Trophoblast cell (in vitro differentiated cells and primary cell): ENCODE results near the gene EPHB1.
A peak's percentile ranks its signal among the peaks of the same experiment; 100 is the strongest.

Source experiments
- DNase-seq, 2 donors: peaks; one replicate each; pipeline ENCODE4 v3.0.0-alpha.2; 2016
- H2AFZ ChIP-seq: 2 replicates; pipeline ENCODE4 v1.6.1; 2013; ENCODE audit warnings: low read length, moderate library complexity, mild to moderate bottlenecking; ENCODE audit not compliant: insufficient read depth, poor library complexity
- H2AK5ac ChIP-seq: 2 replicates; pipeline ENCODE4 v1.6.1; 2013; ENCODE audit warnings: mild to moderate bottlenecking, low read length
- H2BK120ac ChIP-seq: 2 replicates; pipeline ENCODE4 v1.6.1; 2013; ENCODE audit warnings: low read length, mild to moderate bottlenecking, moderate library complexity; ENCODE audit not compliant: insufficient read depth, poor library complexity
- H2BK12ac ChIP-seq: 2 replicates; pipeline ENCODE4 v1.6.1; 2013; ENCODE audit warnings: mild to moderate bottlenecking, low read length, moderate library complexity
- H2BK5ac ChIP-seq: 2 replicates; pipeline ENCODE4 v1.6.1; 2013; ENCODE audit warnings: low read length, low read depth, moderate library complexity, mild to moderate bottlenecking; ENCODE audit not compliant: poor library complexity
- H3K14ac ChIP-seq: 2 replicates; pipeline ENCODE4 v1.6.1; 2013; ENCODE audit warnings: mild to moderate bottlenecking, low read length
- H3K18ac ChIP-seq: 2 replicates; pipeline ENCODE4 v1.6.1; 2013; ENCODE audit warnings: mild to moderate bottlenecking, low read length
- H3K23ac ChIP-seq: 2 replicates; pipeline ENCODE4 v1.6.1; 2013; ENCODE audit warnings: low read length
- H3K27ac ChIP-seq: 2 replicates; pipeline ENCODE4 v1.5.1; 2013; ENCODE audit warnings: low read depth, mild to moderate bottlenecking, inconsistent platforms, low read length, moderate library complexity
- H3K27me3 ChIP-seq: 2 replicates; pipeline ENCODE4 v1.6.1; 2013; ENCODE audit warnings: inconsistent platforms, mild to moderate bottlenecking, low read length, moderate library complexity; ENCODE audit not compliant: insufficient read depth
- H3K36me3 ChIP-seq, 2 experiments: 1 replicate in 1 of 2; 2 replicates in 1 of 2; pipeline ENCODE4 v1.6.1; 2013; ENCODE audit warnings: low read length in 2 of 2, mild to moderate bottlenecking in 2 of 2, moderate library complexity in 1 of 2; ENCODE audit not compliant: insufficient read depth in 2 of 2, control insufficient read depth in 1 of 2
- H3K4ac ChIP-seq: 2 replicates; pipeline ENCODE4 v1.6.1; 2013; ENCODE audit warnings: low read depth, mild to moderate bottlenecking, low read length, moderate library complexity
- H3K4me1 ChIP-seq, 2 experiments: 1 replicate in 1 of 2; 2 replicates in 1 of 2; pipeline ENCODE4 v1.6.1; 2013; ENCODE audit warnings: low read length in 2 of 2, mild to moderate bottlenecking in 2 of 2, moderate library complexity in 1 of 2; ENCODE audit not compliant: insufficient read depth in 2 of 2, control insufficient read depth in 1 of 2
- H3K4me2 ChIP-seq: 2 replicates; pipeline ENCODE4 v1.6.1; 2013; ENCODE audit warnings: inconsistent platforms, mild to moderate bottlenecking, low read length, moderate library complexity
- H3K4me3 ChIP-seq: 2 replicates; pipeline ENCODE4 v1.5.1; 2013; ENCODE audit warnings: mild to moderate bottlenecking, low read depth, low read length, inconsistent platforms
- H3K79me1 ChIP-seq: one replicate; pipeline ENCODE4 v1.6.1; 2013; ENCODE audit warnings: low read length
- H3K79me2 ChIP-seq: 2 replicates; pipeline ENCODE4 v1.6.1; 2013; ENCODE audit warnings: low read length, mild to moderate bottlenecking; ENCODE audit not compliant: control insufficient read depth, insufficient read depth, poor library complexity
- H3K9ac ChIP-seq: 2 replicates; pipeline ENCODE4 v1.6.1; 2013; ENCODE audit warnings: mild to moderate bottlenecking, low read length
- H3K9me3 ChIP-seq: 2 replicates; pipeline ENCODE4 v1.6.1; 2013; ENCODE audit warnings: low read depth, mild to moderate bottlenecking, control low read depth, inconsistent platforms, low read length; ENCODE audit not compliant: insufficient read depth
- H4K12ac ChIP-seq: 2 replicates; pipeline ENCODE4 v1.6.1; 2013; ENCODE audit warnings: low read depth, mild to moderate bottlenecking, low read length, moderate library complexity
- H4K8ac ChIP-seq: 2 replicates; pipeline ENCODE4 v1.6.1; 2013; ENCODE audit warnings: low read depth, mild to moderate bottlenecking, low read length, moderate library complexity
- H4K91ac ChIP-seq: one replicate; pipeline ENCODE4 v1.6.1; 2013; ENCODE audit warnings: low read depth, mild to moderate bottlenecking, low read length, moderate library complexity
- WGBS: extraction: QIAGEN DNeasy Blood & Tissue Kit; methylation state at CpG from one replicate; pipeline ENCODE4 v1.1.7; 2013; ENCODE audit warnings: missing lambda C conversion rate; ENCODE audit not compliant: insufficient read length, insufficient coverage; ENCODE audit errors: extremely low coverage; 5-methylcytosine and 5-hydroxymethylcytosine counted together

EPHB1 gene

DNA sequence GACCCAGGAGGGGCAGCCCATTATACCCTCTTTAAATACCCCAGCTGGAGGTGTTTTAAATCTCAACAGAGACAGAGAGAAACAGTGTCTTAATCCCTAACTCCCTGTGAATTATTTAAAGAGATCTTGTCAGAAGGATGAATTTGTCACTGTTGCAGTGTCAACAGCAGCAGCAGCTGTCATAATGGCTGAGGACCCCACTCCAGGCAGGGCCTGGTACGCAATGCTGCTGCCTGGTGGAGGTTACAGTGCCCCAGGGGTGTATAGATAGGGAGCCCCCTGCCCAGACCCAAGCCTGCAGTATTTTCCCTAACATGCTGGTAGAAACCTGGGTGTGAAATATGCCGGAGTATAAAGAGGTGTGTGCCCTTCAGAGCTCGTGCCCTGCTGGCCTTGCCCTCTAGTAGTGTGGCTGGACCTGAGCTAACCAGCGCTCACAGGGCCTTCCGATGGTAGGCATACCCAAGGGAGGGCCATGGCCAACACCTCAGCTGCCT, 143.0 kb downstream of the EPHB1 start:
- H2BK5ac ChIP-seq: no peak overlapping the region
- H2AK5ac ChIP-seq: no peak overlapping the region
- no peaks in the 10 kb centered on the region for H3K79me2 ChIP-seq
- H2BK12ac ChIP-seq: no peak overlapping the region
- H3K4me2 ChIP-seq: no peak overlapping the region
- no peak overlapping the region for H3K9ac ChIP-seq
- no peaks in the 10 kb centered on the region for H3K4me1 ChIP-seq
- no peak overlapping the region for H3K4ac ChIP-seq
- no peak overlapping the region for H4K12ac ChIP-seq
- no peak overlapping the region for H3K4me3 ChIP-seq
- H2BK120ac ChIP-seq: no peak overlapping the region
- H3K14ac ChIP-seq: no peak overlapping the region
- no peaks in the 10 kb centered on the region for H3K27me3 ChIP-seq
- DNase-seq: no peak
- H3K18ac ChIP-seq: no peak overlapping the region
- H4K8ac ChIP-seq: no peak overlapping the region
- no peak overlapping the region for H2AFZ ChIP-seq
- H3K9me3 ChIP-seq: peaks cover 1% of the 10 kb centered on the region
- no CpG with 5 or more reads among the region's 5 CpGs for WGBS
- H3K79me1 ChIP-seq: no peaks in the 10 kb centered on the region
- H3K27ac ChIP-seq: no peak overlapping the region
- H4K91ac ChIP-seq: no peak overlapping the region
- peak overlapping the region; percentile 47 for H3K23ac ChIP-seq
- no peaks in the 10 kb centered on the region for H3K36me3 ChIP-seq

DNA sequence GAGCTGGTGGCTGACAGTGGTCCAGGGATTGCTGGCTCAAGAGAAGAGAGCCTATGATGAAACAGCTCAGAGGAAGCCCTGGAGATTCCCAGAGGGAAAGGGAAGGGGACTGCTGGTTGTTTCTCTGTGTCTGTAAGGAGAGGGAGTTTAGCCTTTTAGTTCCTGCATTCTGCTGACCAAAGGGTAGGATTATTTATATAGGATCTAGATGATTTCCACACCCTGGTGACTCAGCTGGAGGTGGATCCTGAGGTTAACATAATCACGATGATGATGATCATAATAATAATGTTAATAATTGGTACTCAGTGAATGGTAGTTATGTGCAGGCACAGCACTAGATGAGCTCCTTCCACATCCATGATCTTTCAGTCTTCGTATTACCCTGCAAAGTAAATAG, 144.9 kb downstream of the EPHB1 start:
- H3K79me1 ChIP-seq: no peaks in the 10 kb centered on the region
- no peak overlapping the region for H4K91ac ChIP-seq
- no peak overlapping the region for H4K12ac ChIP-seq
- H3K79me2 ChIP-seq: no peaks in the 10 kb centered on the region
- H3K4me2 ChIP-seq: no peak overlapping the region
- peaks cover under 1% of the 10 kb centered on the region for H3K9me3 ChIP-seq
- no peaks in the 10 kb centered on the region for H3K27me3 ChIP-seq
- H3K18ac ChIP-seq: no peak overlapping the region
- no peaks in the 10 kb centered on the region for H3K4me1 ChIP-seq
- H3K36me3 ChIP-seq: no peaks in the 10 kb centered on the region
- H3K9ac ChIP-seq: no peak overlapping the region
- H2BK12ac ChIP-seq: no peak overlapping the region
- H3K4me3 ChIP-seq: no peak overlapping the region
- H3K27ac ChIP-seq: no peak overlapping the region
- H2AK5ac ChIP-seq: no peak overlapping the region
- H3K4ac ChIP-seq: no peak overlapping the region
- H2BK5ac ChIP-seq: no peak overlapping the region
- no peak overlapping the region for H2AFZ ChIP-seq
- H3K23ac ChIP-seq: no peak overlapping the region
- H2BK120ac ChIP-seq: no peak overlapping the region
- no peak for DNase-seq
- no peak overlapping the region for H4K8ac ChIP-seq
- no CpG with 5 or more reads among the region's 2 CpGs for WGBS
- no peak overlapping the region for H3K14ac ChIP-seq

DNA sequence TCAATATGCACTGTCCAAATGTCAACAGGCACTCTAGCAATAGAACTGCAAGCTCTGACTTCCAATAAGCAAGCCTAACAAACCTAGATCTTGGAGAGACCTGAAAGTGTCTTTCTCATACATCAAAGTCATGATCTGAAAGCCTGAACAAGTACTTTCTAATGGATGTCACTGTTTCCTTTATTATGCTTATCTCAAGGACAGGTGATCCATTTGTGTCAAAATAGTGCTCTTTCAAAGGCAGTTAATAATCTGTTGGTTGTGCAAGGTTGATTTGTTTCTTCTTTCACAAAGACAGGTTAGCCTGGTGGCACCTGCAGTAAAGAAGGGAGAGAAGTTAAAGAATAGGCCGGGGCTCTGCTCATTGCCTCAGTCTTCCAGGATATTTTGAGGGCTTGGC, 146.8 kb downstream of the EPHB1 start:
- H2BK12ac ChIP-seq: no peak overlapping the region
- no peak overlapping the region for H3K4me3 ChIP-seq
- H4K91ac ChIP-seq: no peak overlapping the region
- no peak for DNase-seq
- H3K79me1 ChIP-seq: no peaks in the 10 kb centered on the region
- no peak overlapping the region for H3K4ac ChIP-seq
- no peak overlapping the region for H3K14ac ChIP-seq
- no peak overlapping the region for H3K18ac ChIP-seq
- H4K8ac ChIP-seq: no peak overlapping the region
- WGBS: no CpG with 5 or more reads among the region's 1 CpG
- no peak overlapping the region for H3K9ac ChIP-seq
- no peak overlapping the region for H2BK5ac ChIP-seq
- H2AFZ ChIP-seq: no peak overlapping the region
- H3K27ac ChIP-seq: no peak overlapping the region
- H4K12ac ChIP-seq: no peak overlapping the region
- H2AK5ac ChIP-seq: no peak overlapping the region
- H3K4me1 ChIP-seq: no peaks in the 10 kb centered on the region
- H3K36me3 ChIP-seq: no peaks in the 10 kb centered on the region
- no peaks in the 10 kb centered on the region for H3K27me3 ChIP-seq
- H2BK120ac ChIP-seq: no peak overlapping the region
- no peaks in the 10 kb centered on the region for H3K79me2 ChIP-seq
- no peak overlapping the region for H3K4me2 ChIP-seq
- no peak overlapping the region for H3K23ac ChIP-seq
- no peaks in the 10 kb centered on the region for H3K9me3 ChIP-seq

DNA sequence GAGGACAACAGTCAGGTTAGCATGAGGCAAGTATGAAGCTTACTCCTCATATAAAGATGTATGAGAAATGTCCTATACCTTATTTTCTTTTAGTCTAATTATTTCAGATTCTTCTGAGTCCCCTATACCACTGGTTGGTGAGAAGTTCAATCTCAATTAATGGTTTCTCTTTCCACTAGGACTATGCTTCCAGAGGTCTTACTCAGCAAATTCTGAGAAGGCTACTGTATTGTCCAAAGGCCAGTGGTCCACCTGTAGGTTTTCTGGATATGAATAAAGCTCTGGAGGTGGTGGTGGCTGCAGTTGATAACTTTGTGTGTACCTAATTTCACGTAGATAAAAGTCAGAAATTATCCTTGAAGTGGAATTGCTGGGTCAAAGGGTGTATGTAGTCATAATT, 149.4 kb downstream of the EPHB1 start:
- no peak overlapping the region for H4K8ac ChIP-seq
- no peak overlapping the region for H2BK12ac ChIP-seq
- no peak overlapping the region for H2BK120ac ChIP-seq
- H3K4me1 ChIP-seq: no peaks in the 10 kb centered on the region
- H3K4me3 ChIP-seq: no peak overlapping the region
- H3K9me3 ChIP-seq: no peaks in the 10 kb centered on the region
- H4K91ac ChIP-seq: no peak overlapping the region
- no peaks in the 10 kb centered on the region for H3K79me2 ChIP-seq
- no peak overlapping the region for H2AFZ ChIP-seq
- DNase-seq: no peak
- H3K36me3 ChIP-seq: no peaks in the 10 kb centered on the region
- no peak overlapping the region for H3K27ac ChIP-seq
- no peak overlapping the region for H2BK5ac ChIP-seq
- no peak overlapping the region for H3K9ac ChIP-seq
- no peak overlapping the region for H3K14ac ChIP-seq
- H2AK5ac ChIP-seq: no peak overlapping the region
- no peak overlapping the region for H3K4ac ChIP-seq
- no peak overlapping the region for H3K4me2 ChIP-seq
- no peaks in the 10 kb centered on the region for H3K27me3 ChIP-seq
- no peak overlapping the region for H4K12ac ChIP-seq
- no peak overlapping the region for H3K18ac ChIP-seq
- WGBS: no CpG with 5 or more reads among the region's 1 CpG
- no peak overlapping the region for H3K23ac ChIP-seq
- H3K79me1 ChIP-seq: no peaks in the 10 kb centered on the region
